OCI-LY7 (cell line): ENCODE data around the gene NLGN1.

Experiments used
- CTCF ChIP-seq: fragments of 200-600 bp; sonication (generic); conservative IDR thresholded peaks from 2 replicates; pipeline ENCODE4 v1.5.1; 2014; ENCODE audit warnings: mild to moderate bottlenecking, antibody characterized with exemption, low read length, moderate library complexity, mixed read lengths
- EZH2phosphoT487 ChIP-seq: fragments of 200-600 bp; sonication (generic); IDR thresholded peaks from 2 replicates; pipeline ENCODE4 v1.6.1; 2018; ENCODE audit warnings: low read depth, borderline replicate concordance, mild to moderate bottlenecking, mixed run types, antibody characterized with exemption, low read length, moderate library complexity, mixed read lengths

GRCh38 chr3:174310475-174310983, 913.0 kb downstream of the NLGN1 start:
- TF ChIP-seq CTCF (no peak), EZH2phosphoT487 (no peak)
